DMS114 treated with DMSO at 0.1 percent for 48 hours (cell line): ENCODE data around the gene TCP1.
"Not testable (repeated sequence)": the region's sequence is repeated elsewhere in the genome, so short reads cannot be mapped to it uniquely, and the experiment has no call there.

ENCODE experiments used
- DNase-seq: peaks from one replicate; lab custom pipeline; 2025; ENCODE audit not compliant: unreplicated experiment; lab: John Stamatoyannopoulos, UW

Gene TCP1

DNA sequence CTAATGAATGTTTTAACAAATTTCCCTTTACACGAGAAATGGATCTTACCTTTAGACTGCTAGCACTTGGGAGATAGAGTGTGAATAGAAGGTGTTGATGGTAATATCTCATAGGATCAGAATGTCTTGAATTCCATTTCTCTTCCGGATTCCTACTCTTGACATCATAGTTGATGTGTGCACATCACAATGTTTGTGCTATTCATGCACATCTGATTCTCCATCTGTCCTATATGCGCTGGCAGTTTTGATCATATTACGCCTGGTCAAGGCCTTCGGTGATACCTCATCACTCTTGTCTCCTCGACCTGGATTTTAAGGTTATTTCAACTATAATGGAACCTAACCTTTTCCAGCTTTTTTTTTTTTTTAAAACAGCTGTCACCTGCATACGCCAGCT is 44.3 kb downstream of the TCP1 start:
- no peak for DNase-seq

DNA sequence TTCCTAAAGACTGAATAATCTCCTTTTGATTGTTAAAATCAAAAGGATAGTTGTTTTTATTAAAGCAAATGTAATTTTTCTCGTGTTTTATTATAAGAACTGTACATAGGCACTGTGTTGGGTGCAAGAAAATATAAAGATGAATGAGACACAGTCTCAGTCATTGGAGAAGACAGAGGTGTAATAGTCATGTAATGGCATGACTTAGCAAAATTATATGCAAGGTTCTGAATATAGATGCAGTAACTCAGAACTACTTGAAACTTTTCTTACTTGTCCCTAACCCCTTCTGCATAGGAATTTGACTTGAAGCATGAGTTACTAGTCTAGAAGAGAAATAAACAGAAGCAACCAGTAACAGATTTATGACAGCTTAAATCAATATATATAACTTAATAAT is 47.2 kb downstream of the TCP1 start:
- no peak for DNase-seq

DNA sequence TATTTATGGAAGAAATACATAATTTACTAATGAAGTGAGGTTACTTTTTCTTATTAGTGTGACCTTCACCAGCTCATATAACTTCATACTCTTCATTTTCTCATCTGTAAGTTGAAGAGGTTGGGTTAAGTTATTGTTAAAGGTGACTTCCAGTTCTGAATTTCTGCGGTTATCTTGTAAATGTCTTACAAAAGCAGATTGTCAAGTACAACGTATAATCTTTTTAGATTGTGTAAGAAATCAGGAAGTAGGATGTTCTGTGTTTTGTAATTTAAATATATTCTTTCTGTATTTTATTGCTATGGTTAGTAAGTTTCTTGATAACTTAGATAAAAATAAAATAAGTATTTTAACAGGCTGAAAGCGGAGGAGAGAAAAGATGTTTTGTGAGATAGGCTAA is 50.1 kb downstream of the TCP1 start:
- DNase-seq, result no peak

DNA sequence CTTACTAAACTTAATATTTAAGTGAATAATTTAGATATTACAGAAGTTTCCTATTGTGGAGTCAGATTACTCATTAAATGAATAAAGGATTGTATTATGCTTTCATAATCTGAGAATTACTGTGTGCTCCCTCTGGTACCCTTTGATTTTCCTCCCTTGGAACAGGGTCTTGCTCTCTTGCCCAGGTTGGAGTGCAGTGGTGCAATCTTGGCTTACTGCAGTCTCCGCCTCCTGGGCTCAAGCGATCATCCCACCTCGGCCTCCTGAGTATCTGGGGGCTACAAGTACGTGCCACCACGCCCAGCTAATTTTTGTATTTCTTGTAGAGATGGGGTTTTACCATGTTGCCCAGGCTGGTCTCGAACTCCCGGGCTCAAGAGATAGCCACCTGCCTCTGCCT is 52.5 kb downstream of the TCP1 start:
- no peak for DNase-seq

DNA sequence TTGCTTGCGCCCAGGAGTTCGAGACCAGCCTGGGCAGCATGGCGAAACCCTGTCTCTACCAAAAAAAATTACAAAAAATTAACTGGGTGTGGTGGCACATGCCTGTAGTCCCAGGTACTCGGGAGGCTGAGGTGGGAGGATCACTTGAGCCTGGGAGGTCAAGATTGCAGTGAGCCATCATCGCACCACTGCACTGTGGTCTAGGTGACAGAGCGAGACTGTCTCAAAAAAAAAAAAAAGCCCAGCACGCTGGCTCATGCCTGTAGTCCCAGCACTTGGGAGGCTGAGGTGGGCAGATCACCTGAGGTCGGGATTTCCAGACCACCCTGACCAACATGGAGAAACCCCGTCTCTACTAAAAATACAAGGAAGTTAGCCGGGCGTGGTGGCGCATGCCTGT is 56.0 kb downstream of the TCP1 start:
- DNase-seq, result not testable (repeated sequence)

DNA sequence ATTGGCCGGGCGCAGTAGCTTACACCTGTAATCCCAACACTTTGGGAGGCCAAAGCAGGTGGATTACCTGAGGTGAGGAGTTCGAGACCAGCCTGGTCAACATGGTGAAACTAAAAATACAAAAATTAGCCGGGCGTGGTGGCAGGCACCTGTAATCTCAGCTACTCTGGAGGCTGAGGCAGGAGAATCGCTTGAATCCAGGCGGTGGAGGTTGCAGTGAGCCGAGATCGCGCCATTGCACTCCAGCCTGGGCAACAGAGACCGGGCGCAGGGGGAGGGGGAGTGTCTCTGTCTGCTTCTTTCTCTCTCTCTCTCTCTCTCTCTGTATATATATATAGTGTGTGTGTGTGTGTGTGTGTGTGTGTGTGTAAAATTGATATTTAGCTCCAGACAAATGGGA is 56.9 kb downstream of the TCP1 start:
- not testable (repeated sequence) for DNase-seq

DNA sequence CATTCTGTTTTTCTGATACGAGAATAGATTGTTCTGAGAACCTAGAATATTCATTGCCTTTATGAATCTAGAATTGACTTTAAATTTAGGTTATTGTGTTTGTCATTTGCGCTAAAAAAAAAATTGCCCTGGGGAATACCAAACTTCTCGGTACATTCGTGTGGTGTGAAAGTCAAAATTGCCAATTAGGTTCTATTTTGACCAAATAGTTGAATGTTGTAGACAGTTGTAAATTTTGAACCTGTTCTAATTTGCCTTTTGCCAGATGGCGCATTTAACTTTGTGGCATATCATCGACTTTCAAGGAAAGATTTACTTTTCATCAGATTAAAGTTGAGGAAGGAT is 59.1 kb downstream of the TCP1 start:
- no peak for DNase-seq

DNA sequence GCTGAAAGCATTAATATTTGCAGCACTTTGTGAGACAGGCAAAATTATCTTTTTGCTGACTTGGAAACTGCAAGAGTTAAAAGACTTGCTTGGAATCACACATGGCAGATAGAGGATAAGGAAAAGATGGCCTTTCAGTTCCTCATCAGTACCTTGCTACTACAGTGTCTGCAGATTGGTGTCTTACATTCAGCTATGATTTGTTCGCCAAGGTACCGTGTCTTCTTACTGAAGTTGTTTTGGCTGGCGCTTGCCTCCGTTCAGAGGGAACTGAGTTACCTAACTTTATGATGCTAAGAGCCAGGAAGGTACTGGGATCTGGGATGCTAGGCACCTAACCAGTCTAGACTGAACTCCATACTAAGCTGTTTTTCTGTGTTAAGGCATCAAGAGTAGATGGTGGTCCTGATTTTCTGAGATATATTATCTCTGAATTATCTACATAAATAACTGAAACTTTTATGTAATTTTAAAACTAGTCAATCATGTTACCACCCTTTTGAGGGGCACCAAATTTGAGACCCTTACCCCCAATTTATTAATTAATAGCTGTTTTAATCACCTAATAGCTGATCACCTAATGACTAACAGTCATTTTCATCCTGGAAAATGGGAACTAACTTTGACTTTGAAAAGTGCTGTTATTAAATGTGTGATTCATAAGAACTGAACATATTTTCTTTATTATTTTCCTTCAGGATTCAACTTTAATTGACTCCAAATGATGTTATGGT is 59.6 kb downstream of the TCP1 start:
- no peak for DNase-seq

DNA sequence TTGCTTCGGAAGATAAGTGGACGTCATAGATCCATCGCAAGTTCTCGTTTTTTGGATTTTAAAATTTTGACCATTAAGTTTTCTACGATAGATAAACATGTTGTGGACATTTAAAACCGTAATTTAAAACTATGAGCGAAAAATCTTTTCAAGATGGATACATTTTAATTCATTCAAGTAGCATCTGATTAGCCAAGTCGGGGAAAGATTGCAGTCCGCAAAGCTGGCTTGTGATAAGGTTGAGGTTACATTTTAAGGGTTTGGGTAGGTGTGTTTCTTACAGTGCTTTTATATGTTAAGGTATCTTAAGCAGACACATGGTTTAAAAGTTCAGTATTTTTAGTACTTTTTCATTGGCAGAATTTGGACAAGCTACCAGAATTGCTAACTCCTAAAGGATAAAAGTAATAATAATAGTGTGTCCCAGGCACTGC is 60.9 kb downstream of the TCP1 start:
- DNase-seq, result no peak
